ENCODE measurements around the gene ADGRA1. TPM values are rescaled to one million over a fixed set of nuclear protein-coding genes. Genes with fewer than 3 reads are reported as not detected.

Gene ADGRA1
- not detected in 2 replicates for total RNA-seq

GRCh38 chr10:133087679-133088178, at the start of gene ADGRA1:
Gene ADGRA1, plus strand, starts transcription at chr10:133087924. Its CDS starts 986 bp downstream, at chr10:133088910.

GRCh38 chr10:133159950-133160825, 72.5 kb downstream of the ADGRA1 start, which contains the start of gene KNDC1:
Gene KNDC1, plus strand, starts transcription at chr10:133160219. Its CDS starts 249 bp downstream, at chr10:133160468.

Other genes with a start within 250 kb of the ADGRA1 start
- under 0.01 and 0.19 TPM in 2 replicates for gene CFAP46, start 145.4 kb upstream of the ADGRA1 start, total RNA-seq
- gene KNDC1, start 72.3 kb downstream of the ADGRA1 start, total RNA-seq, result 0.19 and 0.85 TPM in 2 replicates
- gene UTF1, start 142.3 kb downstream of the ADGRA1 start, total RNA-seq, result not detected in 2 replicates
- not detected in 2 replicates for gene VENTX, start 149.9 kb downstream of the ADGRA1 start, total RNA-seq
- 0.85 and 1.3 TPM in 2 replicates for gene ADAM8, start 188.9 kb downstream of the ADGRA1 start, total RNA-seq
- gene TUBGCP2, start 220.9 kb downstream of the ADGRA1 start, total RNA-seq, result 39.2 and 83.8 TPM in 2 replicates
- gene ZNF511, start 221.0 kb downstream of the ADGRA1 start, total RNA-seq, result 13.2 and 38.5 TPM in 2 replicates
- gene CALY, start 249.0 kb downstream of the ADGRA1 start, total RNA-seq, result not detected in 2 replicates

Data from regular cardiac myocyte (primary cell).